Peyer's patch (tissue), 4 donors: ENCODE results near the gene DCHS1.

Experiments used
- POLR2A ChIP-seq, 2 donors: fragments of 450-650 bp; IDR thresholded peaks; one replicate each; pipeline ENCODE4 v1.5.1; 2017; ENCODE audit warnings: antibody characterized with exemption in 2 of 2, mild to moderate bottlenecking in 2 of 2, moderate library complexity in 2 of 2
- TF ChIP-seq, protein P1 (sequence below), 6 experiments: fragments of 450-650 bp in 4 of 6; fragments of 200-600 bp in 2 of 6; sonication (generic) in 1 of 6; IDR thresholded peaks; one replicate each; pipeline ENCODE4 v1.5.1; 2017 to 2019; ENCODE audit warnings: antibody characterized with exemption in 6 of 6, mild to moderate bottlenecking in 3 of 6, moderate library complexity in 1 of 6

DNA sequence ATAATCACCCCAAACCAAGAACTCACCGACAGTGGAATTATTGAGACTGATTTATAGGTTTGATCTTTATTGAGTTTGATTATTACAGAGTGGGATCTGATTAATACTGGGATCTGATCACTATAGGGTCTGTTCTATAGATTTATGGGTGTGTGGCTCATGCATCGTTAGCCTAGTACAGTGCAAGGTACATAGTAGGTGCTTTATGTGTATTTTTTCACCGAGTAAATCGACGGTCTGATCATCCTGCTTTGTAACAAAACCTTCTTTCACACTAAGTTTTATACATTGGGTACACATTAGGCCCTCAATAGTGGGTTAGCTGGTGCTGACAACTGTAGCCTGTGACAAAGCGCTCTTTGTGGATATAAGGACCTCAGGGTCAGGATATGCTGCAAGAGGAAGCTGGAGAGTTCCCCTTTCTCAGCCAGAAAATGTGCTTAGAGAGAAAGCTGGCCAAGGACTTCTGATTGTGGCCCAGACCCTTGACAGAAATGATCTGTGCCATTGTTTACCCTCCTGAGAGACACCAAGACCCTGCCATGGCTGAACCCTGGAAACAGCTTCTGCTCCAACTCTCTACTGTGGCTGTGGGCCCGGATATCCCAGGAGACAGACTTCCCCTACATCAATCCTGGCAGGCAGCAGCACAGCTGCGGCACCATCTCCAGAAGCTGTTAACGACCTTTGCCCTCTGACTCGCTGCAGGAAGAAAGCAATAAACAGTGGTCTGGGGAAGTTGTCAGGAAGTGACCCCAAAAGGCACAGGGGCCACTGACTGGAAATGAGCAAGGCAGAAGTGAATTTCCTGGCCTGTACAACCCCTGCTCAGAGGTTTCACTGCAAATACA lies 20.3 kb downstream of the DCHS1 start:
- TF ChIP-seq, protein P1, sequence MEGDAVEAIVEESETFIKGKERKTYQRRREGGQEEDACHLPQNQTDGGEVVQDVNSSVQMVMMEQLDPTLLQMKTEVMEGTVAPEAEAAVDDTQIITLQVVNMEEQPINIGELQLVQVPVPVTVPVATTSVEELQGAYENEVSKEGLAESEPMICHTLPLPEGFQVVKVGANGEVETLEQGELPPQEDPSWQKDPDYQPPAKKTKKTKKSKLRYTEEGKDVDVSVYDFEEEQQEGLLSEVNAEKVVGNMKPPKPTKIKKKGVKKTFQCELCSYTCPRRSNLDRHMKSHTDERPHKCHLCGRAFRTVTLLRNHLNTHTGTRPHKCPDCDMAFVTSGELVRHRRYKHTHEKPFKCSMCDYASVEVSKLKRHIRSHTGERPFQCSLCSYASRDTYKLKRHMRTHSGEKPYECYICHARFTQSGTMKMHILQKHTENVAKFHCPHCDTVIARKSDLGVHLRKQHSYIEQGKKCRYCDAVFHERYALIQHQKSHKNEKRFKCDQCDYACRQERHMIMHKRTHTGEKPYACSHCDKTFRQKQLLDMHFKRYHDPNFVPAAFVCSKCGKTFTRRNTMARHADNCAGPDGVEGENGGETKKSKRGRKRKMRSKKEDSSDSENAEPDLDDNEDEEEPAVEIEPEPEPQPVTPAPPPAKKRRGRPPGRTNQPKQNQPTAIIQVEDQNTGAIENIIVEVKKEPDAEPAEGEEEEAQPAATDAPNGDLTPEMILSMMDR (IDR thresholded peaks at IDR 0.05) = no peak
- no peak for TF ChIP-seq POLR2A (IDR thresholded peaks at IDR 0.05)
